GM10266 (cell line): ENCODE measurements around the gene IL1F10.

Experiments used
- DNase-seq: peaks from one replicate; pipeline ENCODE4 v3.0.0; 2012; ENCODE audit errors: extremely low spot score
- TF ChIP-seq, protein P1 (sequence below): IDR thresholded peaks from 2 replicates; pipeline ENCODE4 v1.5.1; 2012; ENCODE audit warnings: mild to moderate bottlenecking, low read depth; ENCODE audit not compliant: control insufficient read depth, insufficient read depth; ENCODE audit errors: missing control alignments

IL1F10 gene

DNA sequence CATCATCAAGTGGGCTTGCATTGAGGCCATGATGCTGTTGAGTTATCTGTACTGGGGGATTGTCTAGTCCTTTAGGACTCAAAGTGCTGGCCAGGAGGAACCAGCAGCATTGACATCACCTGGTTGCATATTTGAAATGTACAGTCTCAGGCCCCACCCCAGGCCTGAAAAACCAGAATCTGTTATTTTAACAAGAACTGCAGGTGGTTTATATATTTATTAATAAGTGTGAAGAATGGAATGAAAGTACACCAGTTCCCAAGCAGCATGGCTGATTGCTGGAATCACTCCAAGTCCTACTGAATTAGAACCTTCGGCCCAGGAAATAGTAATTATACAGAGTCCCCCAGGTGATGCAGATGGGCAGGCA is 2.8 kb downstream of the IL1F10 start:
- no peak for DNase-seq
- TF ChIP-seq, protein P1, sequence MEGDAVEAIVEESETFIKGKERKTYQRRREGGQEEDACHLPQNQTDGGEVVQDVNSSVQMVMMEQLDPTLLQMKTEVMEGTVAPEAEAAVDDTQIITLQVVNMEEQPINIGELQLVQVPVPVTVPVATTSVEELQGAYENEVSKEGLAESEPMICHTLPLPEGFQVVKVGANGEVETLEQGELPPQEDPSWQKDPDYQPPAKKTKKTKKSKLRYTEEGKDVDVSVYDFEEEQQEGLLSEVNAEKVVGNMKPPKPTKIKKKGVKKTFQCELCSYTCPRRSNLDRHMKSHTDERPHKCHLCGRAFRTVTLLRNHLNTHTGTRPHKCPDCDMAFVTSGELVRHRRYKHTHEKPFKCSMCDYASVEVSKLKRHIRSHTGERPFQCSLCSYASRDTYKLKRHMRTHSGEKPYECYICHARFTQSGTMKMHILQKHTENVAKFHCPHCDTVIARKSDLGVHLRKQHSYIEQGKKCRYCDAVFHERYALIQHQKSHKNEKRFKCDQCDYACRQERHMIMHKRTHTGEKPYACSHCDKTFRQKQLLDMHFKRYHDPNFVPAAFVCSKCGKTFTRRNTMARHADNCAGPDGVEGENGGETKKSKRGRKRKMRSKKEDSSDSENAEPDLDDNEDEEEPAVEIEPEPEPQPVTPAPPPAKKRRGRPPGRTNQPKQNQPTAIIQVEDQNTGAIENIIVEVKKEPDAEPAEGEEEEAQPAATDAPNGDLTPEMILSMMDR: no peak

- TF ChIP-seq, protein P1: no peak
Measured at GRCh38 chr2:113072584-113072983, 4.8 kb downstream of the IL1F10 start.

DNA sequence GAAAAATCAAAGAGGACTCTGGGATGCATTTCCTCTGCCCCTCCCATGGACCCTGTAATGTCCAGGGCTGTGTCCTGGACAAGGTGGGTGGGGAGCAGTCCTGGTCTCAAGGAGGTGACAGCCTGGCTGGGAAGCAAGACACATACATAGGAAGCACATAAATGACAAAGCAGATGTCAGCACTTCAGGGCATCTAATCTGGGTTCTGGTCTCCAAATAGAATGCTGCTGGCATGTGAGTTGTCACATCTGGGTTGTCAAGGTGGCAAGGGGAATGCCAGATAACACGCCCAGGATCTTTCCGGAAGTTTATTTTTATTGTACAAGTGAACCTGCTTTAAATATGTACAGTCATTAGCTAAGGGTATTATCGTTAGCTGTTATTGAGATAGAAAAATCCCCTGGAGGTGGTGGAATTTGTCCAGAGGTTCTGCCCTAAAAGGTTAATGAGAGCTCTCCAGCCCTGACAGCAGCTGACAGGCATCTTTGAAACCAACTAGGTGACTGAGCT is 5.6 kb downstream of the IL1F10 start:
- no peak for DNase-seq
- TF ChIP-seq, protein P1: no peak

More at GRCh38 chr2:113072584-113072983, 4.8 kb downstream of the IL1F10 start:
- no peak for DNase-seq

- TF ChIP-seq, protein P1: no peak
- DNase-seq: no peak
Measured at GRCh38 chr2:113075030-113075429, 7.3 kb downstream of the IL1F10 start.

GRCh38 chr2:113075600-113075999 is 7.8 kb downstream of the IL1F10 start:
- no peak for DNase-seq
- TF ChIP-seq, protein P1: no peak

DNA sequence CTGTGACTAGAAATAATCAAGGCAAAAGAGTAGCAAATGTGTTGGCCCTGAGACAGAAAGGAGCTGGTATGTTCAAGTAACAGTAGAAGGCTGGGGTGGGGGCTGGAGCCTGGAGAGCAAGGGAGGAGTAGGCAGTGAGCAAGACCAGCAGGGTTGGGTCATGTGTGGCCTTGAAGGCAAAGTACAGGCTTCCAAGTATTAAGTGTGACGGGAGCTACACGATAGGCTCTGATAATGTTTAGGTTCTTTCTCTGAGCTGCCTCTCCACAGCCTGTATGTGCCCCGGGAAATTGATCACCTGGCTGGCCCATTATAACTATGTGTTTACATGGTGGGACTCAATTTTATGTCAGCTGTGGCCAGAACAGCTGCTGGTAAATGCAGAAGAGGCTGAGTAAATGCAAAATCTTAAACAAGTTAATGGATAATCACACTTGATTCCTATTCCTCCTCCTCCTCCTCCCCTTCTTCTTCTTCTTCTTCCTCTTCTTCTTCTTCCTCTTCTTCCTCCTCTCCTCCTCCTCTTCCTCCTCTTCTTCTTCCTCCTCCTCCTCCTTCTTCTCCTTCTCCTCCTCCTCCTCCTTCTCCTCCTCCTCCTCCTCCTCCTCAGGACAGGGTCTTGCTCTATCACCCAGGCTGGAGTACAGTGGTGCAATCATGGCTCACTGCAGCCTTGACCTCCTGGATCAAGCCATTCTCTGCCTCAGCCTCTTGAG is 9.3 kb downstream of the IL1F10 start:
- DNase-seq: no peak
- TF ChIP-seq, protein P1: no peak

GRCh38 chr2:113077921-113078320 is 10.2 kb downstream of the IL1F10 start:
- TF ChIP-seq, protein P1: no peak
- DNase-seq: no peak
